HG03025 (cell line): Measurements from ENCODE around the gene KLB.
"Not testable (repeated sequence)": the region's sequence is repeated elsewhere in the genome, so short reads cannot be mapped to it uniquely, and the experiment has no call there.

Experiments
- ATAC-seq: cut with Tn5 transposase; IDR thresholded peaks from one replicate; pipeline ENCODE4 v1.9.1; 2021; ENCODE audit warnings: mild to moderate bottlenecking, moderate library complexity; ENCODE audit not compliant: unreplicated experiment, low FRiP score

Gene KLB

DNA sequence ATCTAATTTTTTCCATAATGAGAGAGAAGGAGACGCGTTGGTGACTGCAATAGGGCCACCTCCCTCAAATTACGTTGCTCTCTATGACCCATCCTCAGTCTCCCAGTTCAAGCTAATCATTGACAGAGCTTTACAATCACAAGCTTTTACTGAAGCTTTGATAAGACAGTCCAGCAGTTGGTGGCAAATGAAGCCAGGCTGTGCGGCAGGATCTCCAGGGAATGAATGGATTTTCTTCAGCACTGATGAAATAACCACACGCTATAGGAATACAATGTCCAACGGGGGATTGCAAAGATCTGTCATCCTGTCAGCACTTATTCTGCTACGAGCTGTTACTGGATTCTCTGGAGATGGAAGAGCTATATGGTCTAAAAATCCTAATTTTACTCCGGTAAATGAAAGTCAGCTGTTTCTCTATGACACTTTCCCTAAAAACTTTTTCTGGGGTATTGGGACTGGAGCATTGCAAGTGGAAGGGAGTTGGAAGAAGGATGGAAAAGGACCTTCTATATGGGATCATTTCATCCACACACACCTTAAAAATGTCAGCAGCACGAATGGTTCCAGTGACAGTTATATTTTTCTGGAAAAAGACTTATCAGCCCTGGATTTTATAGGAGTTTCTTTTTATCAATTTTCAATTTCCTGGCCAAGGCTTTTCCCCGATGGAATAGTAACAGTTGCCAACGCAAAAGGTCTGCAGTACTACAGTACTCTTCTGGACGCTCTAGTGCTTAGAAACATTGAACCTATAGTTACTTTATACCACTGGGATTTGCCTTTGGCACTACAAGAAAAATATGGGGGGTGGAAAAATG is at the start of gene KLB:
KLB (plus strand) TSS at position 168 of the 821 bp plus-strand sequence; CDS start at position 188, 20 bp downstream.
- no peak for ATAC-seq

DNA sequence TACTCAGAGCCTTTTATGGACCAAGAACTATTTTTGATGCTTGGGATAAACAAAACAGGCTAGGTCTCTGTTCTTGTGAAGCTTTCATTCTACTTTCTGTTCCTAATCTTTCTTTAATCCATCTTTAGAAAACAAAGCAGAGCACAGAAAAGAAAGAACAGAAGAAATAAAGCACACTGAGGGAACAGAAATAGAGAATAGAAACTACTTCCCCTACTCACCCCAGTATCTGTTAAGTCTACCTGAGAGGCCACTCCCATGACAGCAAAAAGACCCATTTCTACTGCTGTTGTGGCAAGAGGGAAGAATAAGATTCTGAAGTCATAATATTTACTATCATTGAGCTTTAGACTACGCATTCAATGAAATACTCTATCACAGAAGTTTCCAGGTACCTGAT is 49.7 kb upstream of the KLB start:
- no peak for ATAC-seq

GRCh38 chr4:39360611-39361010 is 46.1 kb upstream of the KLB start:
- ATAC-seq, result not testable (repeated sequence)

DNA sequence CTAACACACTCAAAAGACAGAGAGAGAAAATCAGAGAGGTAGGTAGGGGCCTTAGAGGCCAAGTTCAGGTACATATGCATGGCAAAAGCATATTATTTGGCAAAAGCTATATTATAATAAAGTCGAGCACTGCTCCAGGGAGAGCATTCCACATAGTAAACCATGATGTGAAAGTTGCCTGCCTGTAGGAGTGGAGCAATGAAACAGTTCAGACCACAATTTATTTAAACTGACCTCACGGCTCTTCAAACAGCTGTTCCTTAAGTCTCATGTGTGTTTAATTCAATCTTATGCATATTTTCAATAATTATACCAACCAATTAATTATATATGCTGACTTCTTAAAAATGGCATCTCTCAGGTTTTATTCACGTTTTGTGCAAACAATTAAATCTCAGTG is 43.9 kb upstream of the KLB start:
- ATAC-seq, result no peak

DNA sequence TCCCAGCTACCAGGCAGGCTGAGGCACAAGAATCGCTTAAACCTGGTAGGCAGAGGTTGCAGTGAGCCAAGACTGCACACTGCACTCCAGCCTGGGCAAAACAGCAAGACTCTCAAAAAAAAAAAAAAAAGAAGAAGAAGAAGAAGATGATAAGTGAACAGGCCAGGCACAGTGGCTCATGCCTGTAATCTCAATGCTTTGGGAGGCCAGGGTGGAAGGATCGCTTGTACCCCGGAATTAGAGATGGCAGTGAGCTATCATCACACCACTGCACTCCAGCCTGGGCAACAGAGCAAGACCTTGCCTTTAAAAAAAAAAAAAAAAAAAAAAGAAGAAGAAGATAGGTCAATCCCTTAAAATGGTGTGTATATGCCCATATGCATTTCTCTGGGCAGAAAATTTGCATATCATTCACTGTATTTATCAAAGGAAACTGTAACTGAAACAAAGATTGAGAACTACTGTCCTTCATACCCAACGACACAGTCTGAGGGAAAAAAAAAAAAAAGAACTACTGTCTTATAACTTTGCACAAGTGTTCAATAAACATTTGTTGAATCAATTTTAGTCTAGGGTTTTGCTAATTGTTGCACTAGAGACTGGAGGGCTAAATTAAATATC is 42.8 kb upstream of the KLB start:
- ATAC-seq, result no peak

- ATAC-seq, result no peak
Measured at GRCh38 chr4:39365360-39365759, 41.4 kb upstream of the KLB start.

GRCh38 chr4:39365830-39366771 is 40.6 kb upstream of the KLB start, which contains the start of gene RFC1:
Gene RFC1 (minus strand): TSS chr4:39366362. CDS start chr4:39366241, 121 bp downstream.
- ATAC-seq, result peak; percentile 82

GRCh38 chr4:39367166-39367565 is 39.6 kb upstream of the KLB start:
- ATAC-seq, result no peak

DNA sequence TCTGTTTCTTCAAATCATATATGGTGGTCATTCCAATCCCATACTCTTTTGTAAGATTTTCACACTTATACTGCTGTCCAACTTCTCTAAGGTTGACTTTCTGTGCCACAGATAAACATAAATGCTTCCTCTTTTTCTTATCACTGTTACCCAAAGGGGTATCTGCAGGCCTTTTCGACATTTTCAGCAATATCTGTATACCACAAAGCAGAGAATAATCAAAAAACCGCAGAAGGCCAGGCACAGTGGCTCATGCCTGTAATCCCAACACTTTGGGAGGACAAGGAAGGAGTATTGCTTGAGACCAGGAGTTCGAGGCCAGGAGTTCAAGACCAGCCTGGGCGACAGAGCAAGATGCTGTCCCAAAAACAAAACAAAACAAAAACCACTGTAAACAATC is 37.4 kb upstream of the KLB start:
- no peak for ATAC-seq

DNA sequence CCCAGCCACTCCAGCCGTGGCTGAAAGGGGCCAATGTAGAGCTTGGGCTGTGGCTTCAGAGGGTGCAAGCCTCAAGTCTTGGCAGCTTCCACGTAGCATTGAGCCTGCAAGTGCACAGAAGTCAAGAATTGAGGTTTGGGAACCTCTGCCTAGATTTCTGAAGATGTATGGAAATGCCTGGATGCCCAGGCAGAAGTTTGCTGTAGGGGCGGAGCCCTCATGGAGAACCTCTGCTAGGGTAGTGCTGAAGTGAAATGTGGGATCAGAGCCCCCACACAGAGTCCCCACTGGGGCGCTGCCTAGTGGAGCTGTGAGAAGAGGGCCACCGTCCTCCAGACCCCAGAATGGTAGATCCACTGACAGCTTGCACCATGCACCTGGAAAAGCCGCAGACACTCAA is 35.5 kb upstream of the KLB start:
- not testable (repeated sequence) for ATAC-seq

GRCh38 chr4:39375478-39375877 is 31.3 kb upstream of the KLB start:
- ATAC-seq, result no peak

- no peak for ATAC-seq
Measured at GRCh38 chr4:39383690-39384089, 23.0 kb upstream of the KLB start.

DNA sequence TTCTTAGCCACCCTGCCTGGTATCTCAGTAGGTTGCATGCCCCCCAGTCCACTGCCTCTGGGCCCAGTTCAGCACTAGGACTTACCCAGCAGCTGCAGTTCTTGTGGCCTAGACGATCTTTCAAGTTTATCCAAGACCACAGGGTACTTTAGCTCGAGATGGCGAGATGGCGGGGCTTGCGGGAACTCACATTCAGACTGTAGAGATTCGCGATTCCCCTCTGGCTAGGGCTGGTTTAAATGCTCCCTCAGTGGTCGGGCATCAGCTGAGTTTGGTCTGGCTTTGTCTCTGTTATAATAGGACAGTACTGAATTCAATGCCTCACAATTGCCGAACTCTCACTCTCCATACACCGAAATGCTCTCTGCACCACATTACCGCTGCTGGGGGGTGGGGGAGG is 22.2 kb upstream of the KLB start:
- no peak for ATAC-seq

- no peak for ATAC-seq
Measured at GRCh38 chr4:39390603-39391002, 16.1 kb upstream of the KLB start.

- no peak for ATAC-seq
Measured at GRCh38 chr4:39394706-39395105, 12.0 kb upstream of the KLB start.

GRCh38 chr4:39401640-39402039 is 5.1 kb upstream of the KLB start:
- not testable (repeated sequence) for ATAC-seq

DNA sequence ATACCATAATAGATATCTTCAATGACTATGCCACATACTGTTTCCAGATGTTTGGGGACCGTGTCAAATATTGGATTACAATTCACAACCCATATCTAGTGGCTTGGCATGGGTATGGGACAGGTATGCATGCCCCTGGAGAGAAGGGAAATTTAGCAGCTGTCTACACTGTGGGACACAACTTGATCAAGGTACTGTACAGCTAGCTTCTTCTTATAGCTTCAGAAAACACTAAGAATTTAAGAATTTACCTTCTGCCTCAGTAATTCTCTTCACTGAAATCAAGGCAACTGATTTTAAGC is 805 bp downstream of the KLB start:
- ATAC-seq, result no peak

- ATAC-seq, result no peak
Measured at GRCh38 chr4:39410415-39410814, 3.7 kb downstream of the KLB start.

DNA sequence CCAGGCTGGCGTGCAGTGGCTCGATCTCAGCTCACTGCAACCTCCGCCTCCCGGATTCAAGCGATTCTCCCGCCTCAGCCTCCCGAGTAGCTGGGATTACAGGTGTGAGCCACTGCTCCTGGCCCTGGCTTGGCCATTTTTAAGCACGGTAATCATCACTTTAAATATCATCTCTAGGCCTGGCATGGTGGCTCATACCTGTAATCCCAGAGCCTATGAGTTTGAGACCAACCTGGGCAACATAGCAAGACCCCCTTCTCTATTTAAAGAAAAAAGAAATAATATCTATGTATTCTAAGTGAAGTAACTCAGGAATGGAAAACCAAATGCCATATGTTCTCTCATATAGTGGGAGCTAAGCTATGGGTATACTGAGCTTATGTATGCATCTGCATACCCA is 4.8 kb downstream of the KLB start:
- ATAC-seq, result not testable (repeated sequence)

- ATAC-seq, result no peak
Measured at GRCh38 chr4:39415678-39416283, 9.1 kb downstream of the KLB start.

DNA sequence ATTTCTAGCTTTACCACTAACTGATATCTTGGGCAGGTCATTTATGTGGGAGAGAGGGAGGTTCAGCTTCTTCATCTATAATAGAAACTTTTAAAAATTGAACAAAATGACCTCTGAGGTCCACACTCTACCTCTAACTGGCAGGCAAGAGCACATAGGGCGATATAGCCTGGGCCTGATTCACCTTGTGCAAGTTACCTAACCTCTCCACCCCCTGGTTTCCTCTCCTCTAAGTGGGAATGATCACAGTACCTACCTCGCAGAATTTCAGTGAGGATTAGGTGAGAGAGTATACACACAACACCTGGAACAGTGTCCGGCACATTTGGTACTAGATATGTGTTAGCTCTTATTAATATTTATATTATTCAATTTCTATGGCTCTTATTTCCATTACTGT is 15.5 kb downstream of the KLB start:
- ATAC-seq, result no peak
